BLaER1 (cell line): Measurements from ENCODE around the gene PADI6.

Source experiments
- H3K27ac ChIP-seq: shearing (Covaris generic); formaldehyde crosslinking; 2 replicates; pipeline ENCODE4 v1.8.1; 2022
- H3K27me3 ChIP-seq: shearing (Covaris generic); formaldehyde crosslinking; 2 replicates; pipeline ENCODE4 v1.8.1; 2022
- H3K36me3 ChIP-seq: shearing (Covaris generic); formaldehyde crosslinking; 2 replicates; pipeline ENCODE4 v1.8.1; 2022
- H3K4me1 ChIP-seq: shearing (Covaris generic); formaldehyde crosslinking; 2 replicates; pipeline ENCODE4 v1.8.1; 2022
- H3K4me2 ChIP-seq: shearing (Covaris generic); formaldehyde crosslinking; 2 replicates; pipeline ENCODE4 v1.8.1; 2022
- H3K4me3 ChIP-seq: shearing (Covaris generic); formaldehyde crosslinking; 2 replicates; pipeline ENCODE4 v1.8.1; 2022
- H3K9ac ChIP-seq: shearing (Covaris generic); formaldehyde crosslinking; 2 replicates; pipeline ENCODE4 v1.8.1; 2022
- H3K9me3 ChIP-seq: shearing (Covaris generic); formaldehyde crosslinking; 2 replicates; pipeline ENCODE4 v1.8.1; 2022
- H4K20me1 ChIP-seq: shearing (Covaris generic); formaldehyde crosslinking; 2 replicates; pipeline ENCODE4 v1.8.1; 2022
- Cebpa-rat ChIP-seq: shearing (Covaris generic); IDR thresholded peaks from 2 replicates; pipeline ENCODE4 v1.8.1; 2022

PADI6 gene

GRCh38 chr1:17433261-17433660, 61.3 kb downstream of the PADI6 start:
- Histone ChIP-seq H3K9ac (no peak overlapping the region), H3K36me3 (peaks cover 90% of the 10 kb centered on the region), H4K20me1 (peaks cover 93% of the 10 kb centered on the region), H3K27ac (no peak overlapping the region), H3K9me3 (no peaks in the 10 kb centered on the region), H3K4me1 (peaks cover 58% of the 10 kb centered on the region), H3K4me2 (no peak overlapping the region), H3K4me3 (no peak overlapping the region), H3K27me3 (no peaks in the 10 kb centered on the region)
- TF ChIP-seq Cebpa-rat: no peak

GRCh38 chr1:17434016-17434415, 62.0 kb downstream of the PADI6 start:
- peak overlapping the region; percentile 89; the same call in 1 of the 2 replicates for H3K4me2 ChIP-seq
- H3K4me1 ChIP-seq: peaks cover 58% of the 10 kb centered on the region
- peaks cover 85% of the 10 kb centered on the region for H4K20me1 ChIP-seq
- peaks cover 82% of the 10 kb centered on the region for H3K36me3 ChIP-seq
- no peak overlapping the region for H3K27ac ChIP-seq
- H3K4me3 ChIP-seq: no peak overlapping the region
- H3K27me3 ChIP-seq: no peaks in the 10 kb centered on the region
- TF ChIP-seq Cebpa-rat: no peak
- no peak overlapping the region for H3K9ac ChIP-seq
- no peaks in the 10 kb centered on the region for H3K9me3 ChIP-seq

- peaks cover 58% of the 10 kb centered on the region for H3K4me1 ChIP-seq
- H3K27ac ChIP-seq: no peak overlapping the region
- TF ChIP-seq Cebpa-rat: no peak
- H3K4me2 ChIP-seq: peak overlapping the region; percentile 89
- peaks cover 80% of the 10 kb centered on the region for H4K20me1 ChIP-seq
- no peaks in the 10 kb centered on the region for H3K9me3 ChIP-seq
- peaks cover 76% of the 10 kb centered on the region for H3K36me3 ChIP-seq
- H3K4me3 ChIP-seq: no peak overlapping the region
- no peak overlapping the region for H3K9ac ChIP-seq
- no peaks in the 10 kb centered on the region for H3K27me3 ChIP-seq
These were observed 62.6 kb downstream of the PADI6 start for GRCh38 chr1:17434601-17435000.

- peak overlapping the region; percentile 100 for H3K4me3 ChIP-seq
- no peaks in the 10 kb centered on the region for H3K27me3 ChIP-seq
- H3K9ac ChIP-seq: peak overlapping the region; percentile 100
- H3K27ac ChIP-seq: peak overlapping the region; percentile 100; the same call in 1 of the 2 replicates
- H4K20me1 ChIP-seq: peaks cover 60% of the 10 kb centered on the region
- H3K9me3 ChIP-seq: no peaks in the 10 kb centered on the region
- H3K4me1 ChIP-seq: peaks cover 73% of the 10 kb centered on the region
- peak overlapping the region; percentile 89 for H3K4me2 ChIP-seq
- TF ChIP-seq Cebpa-rat: no peak
- peaks cover 58% of the 10 kb centered on the region for H3K36me3 ChIP-seq
These were observed 64.6 kb downstream of the PADI6 start for GRCh38 chr1:17436380-17437174.

GRCh38 chr1:17437260-17437579, 65.2 kb downstream of the PADI6 start:
- H3K9ac ChIP-seq: peak overlapping the region; percentile 100
- peak overlapping the region; percentile 100 for H3K4me3 ChIP-seq
- no peaks in the 10 kb centered on the region for H3K27me3 ChIP-seq
- TF ChIP-seq Cebpa-rat: no peak
- peaks cover 73% of the 10 kb centered on the region for H3K4me1 ChIP-seq
- peaks cover 52% of the 10 kb centered on the region for H3K36me3 ChIP-seq
- peaks cover 53% of the 10 kb centered on the region for H4K20me1 ChIP-seq
- no peaks in the 10 kb centered on the region for H3K9me3 ChIP-seq
- peak overlapping the region; percentile 89 for H3K4me2 ChIP-seq
- H3K27ac ChIP-seq: peak overlapping the region; percentile 100

GRCh38 chr1:17437580-17438317, 65.8 kb downstream of the PADI6 start:
- Histone ChIP-seq H3K27ac (peak overlapping the region; percentile 100), H3K4me1 (peaks cover 68% of the 10 kb centered on the region), H4K20me1 (peaks cover 48% of the 10 kb centered on the region), H3K4me2 (peak overlapping the region; percentile 89), H3K36me3 (peaks cover 47% of the 10 kb centered on the region), H3K9ac (peak overlapping the region; percentile 100), H3K4me3 (peak overlapping the region; percentile 100), H3K27me3 (no peaks in the 10 kb centered on the region), H3K9me3 (no peaks in the 10 kb centered on the region)
- no peak for TF ChIP-seq Cebpa-rat

GRCh38 chr1:17438318-17439249, 66.6 kb downstream of the PADI6 start:
- Histone ChIP-seq H3K4me1 (peaks cover 60% of the 10 kb centered on the region), H3K9me3 (no peaks in the 10 kb centered on the region), H3K27me3 (no peaks in the 10 kb centered on the region), H3K4me2 (peak overlapping the region; percentile 61), H3K27ac (peak overlapping the region; percentile 100), H4K20me1 (peaks cover 40% of the 10 kb centered on the region), H3K9ac (peak overlapping the region; percentile 100), H3K4me3 (peak overlapping the region; percentile 100), H3K36me3 (peaks cover 38% of the 10 kb centered on the region)
- TF ChIP-seq Cebpa-rat: no peak

- Histone ChIP-seq H3K27ac (peak within 1 kb of the TSS; percentile 100), H3K36me3 (peaks cover 29% of the 10 kb centered on the region), H3K4me2 (peak within 1 kb of the TSS; percentile 91), H4K20me1 (peaks cover 31% of the 10 kb centered on the region), H3K4me3 (peak within 1 kb of the TSS; percentile 100), H3K27me3 (no peaks in the 10 kb centered on the region), H3K4me1 (peaks cover 51% of the 10 kb centered on the region), H3K9ac (peak within 1 kb of the TSS; percentile 100), H3K9me3 (no peaks in the 10 kb centered on the region)
- TF ChIP-seq Cebpa-rat: no peak
These were observed 67.5 kb downstream of the PADI6 start, which contains the start of gene RCC2 for GRCh38 chr1:17439250-17440073. Gene RCC2 (minus strand): TSS chr1:17439677. CDS start chr1:17438514, 1,163 bp downstream.
